ENCODE results near the gene PSD. TPM values are rescaled to one million over a fixed set of nuclear protein-coding genes. Genes with fewer than 3 reads are reported as not detected.

PSD gene
- total and polyA plus RNA-seq, 2 donors (not counting 3 experiments of a cell fraction or from before 2014, with no cell fraction given), result 0.10 to 0.40 TPM

DNA sequence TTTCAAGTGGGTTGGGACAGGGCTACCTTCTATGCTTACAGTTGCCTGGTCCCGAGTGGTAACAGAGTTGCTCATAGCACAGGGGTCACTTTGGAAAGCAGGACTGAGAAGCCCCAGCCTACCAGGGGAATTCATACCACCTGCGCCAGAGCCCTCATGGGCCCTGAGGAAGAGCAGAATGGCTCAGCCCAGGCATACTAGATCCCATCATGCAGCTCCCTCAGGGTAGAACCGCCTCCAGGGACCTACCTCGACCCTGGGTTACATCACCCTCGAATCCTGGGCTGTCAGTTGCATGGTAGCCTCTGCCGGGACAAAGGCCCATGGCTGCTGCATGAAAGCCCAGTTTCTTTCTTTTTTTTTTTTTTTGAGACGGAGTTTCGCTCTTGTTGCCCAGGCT is 10.9 kb upstream of the PSD start:
- TF ChIP-seq POLR2AphosphoS5 (IDR thresholded peaks at IDR 0.05; ENCODE audit: insufficient read depth, low read depth, low read length), result no peak
- no peak for TF ChIP-seq GATA2 (IDR thresholded peaks at IDR 0.05; ENCODE audit: insufficient read depth, insufficient read length, low read depth, low read length)
- TF ChIP-seq POLR2A (IDR thresholded peaks at IDR 0.05; ENCODE audit: low read depth, low read length), result no peak
- TF ChIP-seq MYC (IDR thresholded peaks at IDR 0.05; ENCODE audit: low read depth, low read length), result no peak
- no peak for TF ChIP-seq FOS (IDR thresholded peaks at IDR 0.05; ENCODE audit: borderline replicate concordance, insufficient read depth, low read length)
- TF ChIP-seq JUN (IDR thresholded peaks at IDR 0.05; ENCODE audit: borderline replicate concordance, insufficient read depth, insufficient read length, low read depth), result no peak
- TF ChIP-seq, protein P1, sequence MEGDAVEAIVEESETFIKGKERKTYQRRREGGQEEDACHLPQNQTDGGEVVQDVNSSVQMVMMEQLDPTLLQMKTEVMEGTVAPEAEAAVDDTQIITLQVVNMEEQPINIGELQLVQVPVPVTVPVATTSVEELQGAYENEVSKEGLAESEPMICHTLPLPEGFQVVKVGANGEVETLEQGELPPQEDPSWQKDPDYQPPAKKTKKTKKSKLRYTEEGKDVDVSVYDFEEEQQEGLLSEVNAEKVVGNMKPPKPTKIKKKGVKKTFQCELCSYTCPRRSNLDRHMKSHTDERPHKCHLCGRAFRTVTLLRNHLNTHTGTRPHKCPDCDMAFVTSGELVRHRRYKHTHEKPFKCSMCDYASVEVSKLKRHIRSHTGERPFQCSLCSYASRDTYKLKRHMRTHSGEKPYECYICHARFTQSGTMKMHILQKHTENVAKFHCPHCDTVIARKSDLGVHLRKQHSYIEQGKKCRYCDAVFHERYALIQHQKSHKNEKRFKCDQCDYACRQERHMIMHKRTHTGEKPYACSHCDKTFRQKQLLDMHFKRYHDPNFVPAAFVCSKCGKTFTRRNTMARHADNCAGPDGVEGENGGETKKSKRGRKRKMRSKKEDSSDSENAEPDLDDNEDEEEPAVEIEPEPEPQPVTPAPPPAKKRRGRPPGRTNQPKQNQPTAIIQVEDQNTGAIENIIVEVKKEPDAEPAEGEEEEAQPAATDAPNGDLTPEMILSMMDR (IDR thresholded peaks at IDR 0.05; ENCODE audit: extremely low read depth in 1 of 2, insufficient read depth in 1 of 2, low read depth in 1 of 2, low read length in 2 of 2), result no peak
- TF ChIP-seq, protein P2, sequence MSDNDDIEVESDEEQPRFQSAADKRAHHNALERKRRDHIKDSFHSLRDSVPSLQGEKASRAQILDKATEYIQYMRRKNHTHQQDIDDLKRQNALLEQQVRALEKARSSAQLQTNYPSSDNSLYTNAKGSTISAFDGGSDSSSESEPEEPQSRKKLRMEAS (IDR thresholded peaks at IDR 0.05; ENCODE audit: insufficient read depth, insufficient read length), result no peak
- no peak for TF ChIP-seq EZH2 (IDR thresholded peaks at IDR 0.05; ENCODE audit: borderline replicate concordance, low read depth, low read length, severe bottlenecking)
- Histone ChIP-seq H3K4me1 (ENCODE audit: control insufficient read depth, extremely low read depth, insufficient read depth, low read length) (peaks cover 7% of the 10 kb centered on the region), H3K9ac (replicated peaks; ENCODE audit: extremely low read depth, insufficient read depth, low read length) (no peak overlapping the region), H3K9me3 (replicated peaks; ENCODE audit: control insufficient read depth, insufficient read depth, low read length) (no peaks in the 10 kb centered on the region), H2AFZ (ENCODE audit: low read depth, low read length) (no peak overlapping the region), H3K36me3 (ENCODE audit: control insufficient read depth in 2 of 2, extremely low read depth in 1 of 2, insufficient read depth in 2 of 2, low read length in 2 of 2) (no peaks in the 10 kb centered on the region), H3K9me1 (replicated peaks; ENCODE audit: control insufficient read depth, extremely low read depth, insufficient read depth, low read length) (no peaks in the 10 kb centered on the region), H3K79me2 (ENCODE audit: control insufficient read depth, insufficient read depth, low read length) (peaks cover 9% of the 10 kb centered on the region), H3K27me3 (ENCODE audit: control insufficient read depth in 2 of 2, insufficient read depth in 2 of 2, low read length in 2 of 2) (peaks cover 4 to 8% of the 10 kb centered on the region in 2 experiments), H4K20me1 (replicated peaks; ENCODE audit: control insufficient read depth, extremely low read depth, insufficient read depth, low read length) (no peaks in the 10 kb centered on the region), H3K27ac (ENCODE audit: insufficient read depth, low read depth, low read length) (no peak overlapping the region), H3K4me2 (ENCODE audit: insufficient read depth, low read length) (no peak overlapping the region), H3K4me3 (replicated peaks in 1 of 3; ENCODE audit: insufficient read depth in 1 of 3, low read depth in 1 of 3, low read length in 3 of 3) (no peak overlapping the region)
- intact Hi-C loops (cut with micrococcal nuclease) (no loop called here), dilution Hi-C loops (cut with MboI; ENCODE audit: extremely low pct_ligation_motif_present, low sequenced_read_pairs) (no loop called here)
- DNase-seq (ENCODE audit: low read depth, low spot score) (no peak), FAIRE-seq (no peak)
- CTCF ChIA-PET, result no interaction called here
- POLR2A ChIA-PET, result no interaction called here
- BruUV-seq (replicated peaks), result no TSS peak
